ENCODE measurements around the gene ZNF540.

The ZNF540 gene

DNA sequence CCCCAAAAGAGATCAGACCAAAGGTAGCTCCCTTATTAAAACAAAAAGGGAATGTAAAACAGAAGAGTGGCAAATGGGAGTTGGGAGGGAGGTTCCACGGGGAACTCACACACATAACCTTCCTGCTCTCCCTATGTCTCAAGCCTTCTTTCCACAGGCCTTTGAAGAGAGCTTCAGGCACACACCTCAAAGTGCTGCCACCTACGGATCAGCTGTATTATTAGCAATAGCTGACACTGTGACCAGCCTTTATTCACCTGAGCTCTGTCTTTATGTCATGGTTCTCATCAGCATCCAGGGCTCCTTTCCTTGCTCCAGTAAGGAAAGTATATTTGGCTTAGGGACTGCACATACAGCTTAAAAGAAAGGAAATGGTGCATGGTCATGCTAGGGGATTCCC is 11.3 kb upstream of the ZNF540 start:
- CTCF ChIA-PET, result interaction anchor here (0.7 to 1.5 kb wide), 2 partner anchors 9 to 11 kb away, joined by 3 read pairs; no protein-coding TSS in a partner anchor

GRCh38 chr19:37593996-37594303 is 726 bp upstream of the ZNF540 start:
- POLR2A ChIA-PET, result interaction anchor here (0.7 kb wide), 1 partner anchor 88 kb away, joined by 3 read pairs; the partner anchor contains the start of gene ZNF793
- TF ChIP-seq, protein P1, sequence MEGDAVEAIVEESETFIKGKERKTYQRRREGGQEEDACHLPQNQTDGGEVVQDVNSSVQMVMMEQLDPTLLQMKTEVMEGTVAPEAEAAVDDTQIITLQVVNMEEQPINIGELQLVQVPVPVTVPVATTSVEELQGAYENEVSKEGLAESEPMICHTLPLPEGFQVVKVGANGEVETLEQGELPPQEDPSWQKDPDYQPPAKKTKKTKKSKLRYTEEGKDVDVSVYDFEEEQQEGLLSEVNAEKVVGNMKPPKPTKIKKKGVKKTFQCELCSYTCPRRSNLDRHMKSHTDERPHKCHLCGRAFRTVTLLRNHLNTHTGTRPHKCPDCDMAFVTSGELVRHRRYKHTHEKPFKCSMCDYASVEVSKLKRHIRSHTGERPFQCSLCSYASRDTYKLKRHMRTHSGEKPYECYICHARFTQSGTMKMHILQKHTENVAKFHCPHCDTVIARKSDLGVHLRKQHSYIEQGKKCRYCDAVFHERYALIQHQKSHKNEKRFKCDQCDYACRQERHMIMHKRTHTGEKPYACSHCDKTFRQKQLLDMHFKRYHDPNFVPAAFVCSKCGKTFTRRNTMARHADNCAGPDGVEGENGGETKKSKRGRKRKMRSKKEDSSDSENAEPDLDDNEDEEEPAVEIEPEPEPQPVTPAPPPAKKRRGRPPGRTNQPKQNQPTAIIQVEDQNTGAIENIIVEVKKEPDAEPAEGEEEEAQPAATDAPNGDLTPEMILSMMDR (IDR thresholded peaks at IDR 0.05; ENCODE audit: control extremely low read depth, extremely low read depth, low read depth, missing control alignments), result no peak
- DNase-seq (ENCODE audit: extremely low spot score), result no peak
- CTCF ChIA-PET, result interaction anchor here (1.3 to 1.5 kb wide), 3 partner anchors 10 to 42 kb away, joined by 3 to 4 read pairs (median 4); no protein-coding TSS in a partner anchor

More for the DNA sequence above, 11.3 kb upstream of the ZNF540 start:
- POLR2A ChIA-PET, result no interaction called here
- no peak for DNase-seq (ENCODE audit: extremely low spot score)
- TF ChIP-seq, protein P1 (IDR thresholded peaks at IDR 0.05; ENCODE audit: control extremely low read depth, extremely low read depth, low read depth, missing control alignments), result no peak

DNA sequence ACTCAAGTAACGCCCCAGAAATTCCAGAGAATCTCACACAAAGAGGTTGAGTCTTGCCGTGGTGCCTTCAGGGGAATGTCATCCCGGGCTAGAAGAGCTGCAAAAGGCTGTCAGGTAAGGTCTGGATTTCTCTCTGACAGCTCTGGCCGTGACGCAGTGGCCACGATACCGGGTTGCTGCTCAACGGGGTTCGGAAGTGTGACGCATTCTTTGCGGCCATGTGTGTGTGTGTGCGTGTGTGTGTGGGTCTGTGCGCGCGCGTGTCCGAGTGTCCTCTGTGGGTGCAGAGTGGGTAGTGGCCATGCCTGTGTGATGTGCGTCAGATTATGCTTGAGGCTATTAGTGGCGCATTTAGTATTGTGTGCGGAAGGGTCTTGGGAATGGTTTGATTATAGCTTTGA is 306 bp downstream of the ZNF540 start:
- TF ChIP-seq, protein P1 (IDR thresholded peaks at IDR 0.05; ENCODE audit: control extremely low read depth, extremely low read depth, low read depth, missing control alignments), result no peak
- ChIA-PET POLR2A (interaction anchor here (1.0 to 1.2 kb wide), 2 partner anchors 126 to 224 kb away, joined by 3 read pairs; partner anchors contain the start of genes ZNF527 and ZNF570), CTCF (interaction anchor here (0.7 to 1.5 kb wide), 4 partner anchors 9 to 278 kb away, joined by 3 to 4 read pairs (median 3); no protein-coding TSS in a partner anchor)
- DNase-seq (ENCODE audit: extremely low spot score), result no peak

GRCh38 chr19:37635076-37636056 is 40.7 kb downstream of the ZNF540 start:
- TF ChIP-seq, protein P1 (IDR thresholded peaks at IDR 0.05; ENCODE audit: control extremely low read depth, extremely low read depth, low read depth, missing control alignments), result no peak
- ChIA-PET CTCF (no interaction called here), POLR2A (no interaction called here)
- DNase-seq (ENCODE audit: extremely low spot score), result no peak

GRCh38 chr19:37654118-37654517 is 59.4 kb downstream of the ZNF540 start:
- CTCF ChIA-PET, result interaction anchor here (1.0 to 1.1 kb wide), 2 partner anchors 12 to 60 kb away, joined by 3 to 4 read pairs; partner anchors contain the start of genes ZNF540 and ZNF571
- TF ChIP-seq, protein P1 (IDR thresholded peaks at IDR 0.05; ENCODE audit: control extremely low read depth, extremely low read depth, low read depth, missing control alignments), result no peak
- DNase-seq (ENCODE audit: extremely low spot score), result no peak
- POLR2A ChIA-PET, result no interaction called here

- TF ChIP-seq, protein P1 (IDR thresholded peaks at IDR 0.05; ENCODE audit: control extremely low read depth, extremely low read depth, low read depth, missing control alignments), result no peak
- ChIA-PET POLR2A (no interaction called here), CTCF (no interaction called here)
- DNase-seq (ENCODE audit: extremely low spot score), result peak; percentile 55
These were observed 60.1 kb downstream of the ZNF540 start for GRCh38 chr19:37654629-37655300.
